ENCODE results near the gene PCNT.

The PCNT gene

GRCh38 chr21:46336603-46337002, 12.6 kb downstream of the PCNT start:
- no peak for DNase-seq (ENCODE audit: low spot score)

- DNase-seq (ENCODE audit: low spot score), result no peak
These were observed 17.0 kb downstream of the PCNT start for GRCh38 chr21:46340998-46341397.

- DNase-seq (ENCODE audit: low spot score), result no peak
These were observed 20.4 kb downstream of the PCNT start for GRCh38 chr21:46344219-46344915.

- DNase-seq (ENCODE audit: low spot score), result no peak
These were observed 21.9 kb downstream of the PCNT start for GRCh38 chr21:46345861-46346260.

GRCh38 chr21:46346296-46347202, 22.6 kb downstream of the PCNT start:
- DNase-seq (ENCODE audit: low spot score), result no peak

GRCh38 chr21:46347203-46347550, 23.2 kb downstream of the PCNT start:
- no peak for DNase-seq (ENCODE audit: low spot score)

GRCh38 chr21:46347791-46348381, 23.9 kb downstream of the PCNT start:
- DNase-seq (ENCODE audit: low spot score), result no peak

GRCh38 chr21:46349134-46349760, 25.3 kb downstream of the PCNT start:
- no peak for DNase-seq (ENCODE audit: low spot score)

- DNase-seq (ENCODE audit: low spot score), result no peak
These were observed 26.6 kb downstream of the PCNT start for GRCh38 chr21:46350571-46350970.

GRCh38 chr21:46350981-46351380, 27.0 kb downstream of the PCNT start:
- DNase-seq (ENCODE audit: low spot score), result no peak

- DNase-seq (ENCODE audit: low spot score), result no peak
These were observed 27.7 kb downstream of the PCNT start for GRCh38 chr21:46351476-46352163.

- DNase-seq (ENCODE audit: low spot score), result no peak
These were observed 28.2 kb downstream of the PCNT start for GRCh38 chr21:46352164-46352515.

- no peak for DNase-seq (ENCODE audit: low spot score)
These were observed 29.0 kb downstream of the PCNT start for GRCh38 chr21:46352913-46353312.

GRCh38 chr21:46354046-46354445, 30.1 kb downstream of the PCNT start:
- no peak for DNase-seq (ENCODE audit: low spot score)

- DNase-seq (ENCODE audit: low spot score), result no peak
These were observed 30.6 kb downstream of the PCNT start for GRCh38 chr21:46354518-46354917.

GRCh38 chr21:46355161-46356004, 31.4 kb downstream of the PCNT start:
- no peak for DNase-seq (ENCODE audit: low spot score)

- no peak for DNase-seq (ENCODE audit: low spot score)
These were observed 32.0 kb downstream of the PCNT start for GRCh38 chr21:46356005-46356338.

- no peak for DNase-seq (ENCODE audit: low spot score)
These were observed 32.8 kb downstream of the PCNT start for GRCh38 chr21:46356494-46357334.

GRCh38 chr21:46357335-46357604, 33.3 kb downstream of the PCNT start:
- no peak for DNase-seq (ENCODE audit: low spot score)

GRCh38 chr21:46357684-46358425, 33.9 kb downstream of the PCNT start:
- no peak for DNase-seq (ENCODE audit: low spot score)
